ENCODE data around the gene THRAP3. TPM values are rescaled to one million over a fixed set of nuclear protein-coding genes. Genes with fewer than 3 reads are reported as not detected.

The THRAP3 gene
- total and polyA plus RNA-seq, 2 of the 8 experiments (the other 6 are each of a cell fraction or from before 2014, with no cell fraction given) = 40.2 to 183 TPM

- no peak overlapping the region for H4K8ac ChIP-seq (ENCODE audit: extremely low read depth, insufficient read depth, low read length)
- no peak overlapping the region for H3K4me3 ChIP-seq (ENCODE audit: extremely low read depth in 1 of 4, insufficient read depth in 2 of 4, low read depth in 3 of 4, low read length in 4 of 4)
- peaks cover 3% of the 10 kb centered on the region; the same call in 1 of the 2 replicates for H3K23me2 ChIP-seq (ENCODE audit: low read depth, low read length)
- H2BK120ac ChIP-seq (replicated peaks; ENCODE audit: low read depth, low read length) = no peak overlapping the region
- no peak overlapping the region for H3K27ac ChIP-seq (ENCODE audit: low read depth, low read length)
- H3K9me3 ChIP-seq (ENCODE audit: insufficient read depth in 2 of 2, low read depth in 1 of 2, low read length in 1 of 2) = no peaks in the 10 kb centered on the region
- peaks cover 0 to 8% (median 0%) of the 10 kb centered on the region in 4 experiments; a peak in 1 of 8 replicates for H3K36me3 ChIP-seq (ENCODE audit: control insufficient read depth in 2 of 4, insufficient read depth in 4 of 4, low read length in 3 of 4)
- no peaks in the 10 kb centered on the region for H3K27me3 ChIP-seq (replicated peaks in 1 of 4; ENCODE audit: control insufficient read depth in 3 of 4, extremely low read depth in 1 of 4, insufficient read depth in 3 of 4, low read length in 3 of 4)
- 79% methylated on average over 5 of the region's 5 CpGs; no CpG with 5 or more reads in 1 of the 2 experiments for WGBS, 2 experiments (ENCODE audit: extremely low coverage in 1 of 2, insufficient coverage in 1 of 2, insufficient read length in 1 of 2, insufficient replicate concordance in 2 of 2, low coverage in 1 of 2, low lambda C conversion rate in 2 of 2, missing lambda C conversion rate in 1 of 2)
- H3K18ac ChIP-seq (ENCODE audit: extremely low read depth, low read length) = no peak overlapping the region
- TF ChIP-seq, protein P1, sequence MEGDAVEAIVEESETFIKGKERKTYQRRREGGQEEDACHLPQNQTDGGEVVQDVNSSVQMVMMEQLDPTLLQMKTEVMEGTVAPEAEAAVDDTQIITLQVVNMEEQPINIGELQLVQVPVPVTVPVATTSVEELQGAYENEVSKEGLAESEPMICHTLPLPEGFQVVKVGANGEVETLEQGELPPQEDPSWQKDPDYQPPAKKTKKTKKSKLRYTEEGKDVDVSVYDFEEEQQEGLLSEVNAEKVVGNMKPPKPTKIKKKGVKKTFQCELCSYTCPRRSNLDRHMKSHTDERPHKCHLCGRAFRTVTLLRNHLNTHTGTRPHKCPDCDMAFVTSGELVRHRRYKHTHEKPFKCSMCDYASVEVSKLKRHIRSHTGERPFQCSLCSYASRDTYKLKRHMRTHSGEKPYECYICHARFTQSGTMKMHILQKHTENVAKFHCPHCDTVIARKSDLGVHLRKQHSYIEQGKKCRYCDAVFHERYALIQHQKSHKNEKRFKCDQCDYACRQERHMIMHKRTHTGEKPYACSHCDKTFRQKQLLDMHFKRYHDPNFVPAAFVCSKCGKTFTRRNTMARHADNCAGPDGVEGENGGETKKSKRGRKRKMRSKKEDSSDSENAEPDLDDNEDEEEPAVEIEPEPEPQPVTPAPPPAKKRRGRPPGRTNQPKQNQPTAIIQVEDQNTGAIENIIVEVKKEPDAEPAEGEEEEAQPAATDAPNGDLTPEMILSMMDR (IDR thresholded peaks at IDR 0.05; ENCODE audit: control extremely low read depth in 1 of 3, insufficient read depth in 1 of 3, low read depth in 1 of 3, low read length in 3 of 3) = no peak
- TF ChIP-seq SIX5 (IDR thresholded peaks at IDR 0.05; ENCODE audit: low read depth, low read length) (no peak), TCF12 (IDR thresholded peaks at IDR 0.05; ENCODE audit: low read depth, low read length) (no peak), CREB1 (IDR thresholded peaks at IDR 0.05) (no peak), CEBPB (IDR thresholded peaks at IDR 0.05; ENCODE audit: low read depth, low read length) (no peak), GABPA (IDR thresholded peaks at IDR 0.05; ENCODE audit: borderline replicate concordance, insufficient read depth, low read length) (no peak), FOSL1 (IDR thresholded peaks at IDR 0.05; ENCODE audit: insufficient read depth, low read depth, low read length) (no peak), KDM5A (IDR thresholded peaks at IDR 0.05; ENCODE audit: low read length) (no peak)
- H4K5ac ChIP-seq (ENCODE audit: insufficient read length, low read depth, low read length) = no peak overlapping the region
- H3K79me2 ChIP-seq (ENCODE audit: control insufficient read depth in 1 of 2, insufficient read depth in 2 of 2, low read length in 2 of 2) = peaks cover 42 to 96% of the 10 kb centered on the region in 2 experiments
- FAIRE-seq = no peak
- ChIA-PET CTCF (ENCODE audit: partially characterized antibody) (interaction anchor here (0.6 to 1.5 kb wide), 6 partner anchors 9 to 104 kb away, joined by 3 to 6 read pairs (median 3); partner anchors contain the start of gene TRAPPC3), POLR2A (ENCODE audit: partially characterized antibody) (interaction anchor here (1.0 to 3.5 kb wide), 5 partner anchors 9 to 53 kb away, joined by 4 to 24 read pairs (median 8); partner anchors contain the start of genes SH3D21 and THRAP3)
- no peak overlapping the region; a peak in 1 of 7 replicates for H3K9ac ChIP-seq (replicated peaks in 1 of 4; ENCODE audit: extremely low read depth in 1 of 4, low read depth in 3 of 4, low read length in 3 of 4)
- no peak overlapping the region for H3K4ac ChIP-seq (replicated peaks; ENCODE audit: insufficient read length, low read depth, low read length)
- H4K20me1 ChIP-seq (replicated peaks in 1 of 2; ENCODE audit: control insufficient read depth in 1 of 2, insufficient read depth in 2 of 2, low read length in 2 of 2) = peaks cover 26 to 27% of the 10 kb centered on the region in 2 experiments
- no peak overlapping the region for H3K56ac ChIP-seq (replicated peaks; ENCODE audit: insufficient read length, low read depth, low read length)
- H3K79me1 ChIP-seq (ENCODE audit: low read depth, low read length) = peaks cover 12% of the 10 kb centered on the region; the same call in 1 of the 2 replicates
- no peak overlapping the region for H4K91ac ChIP-seq (replicated peaks; ENCODE audit: insufficient read length, low read length)
- no peak overlapping the region for H3K4me2 ChIP-seq (ENCODE audit: insufficient read depth in 1 of 2, low read depth in 2 of 2, low read length in 2 of 2)
- no peak overlapping the region for H2AFZ ChIP-seq (ENCODE audit: low read length)
- H3K4me1 ChIP-seq (replicated peaks in 1 of 4; ENCODE audit: control insufficient read depth in 3 of 4, insufficient read depth in 4 of 4, low read length in 3 of 4) = no peaks in the 10 kb centered on the region
- no peak overlapping the region for H2BK5ac ChIP-seq (ENCODE audit: low read depth, low read length)
- H3K14ac ChIP-seq (ENCODE audit: insufficient read length) = no peak overlapping the region
- H2BK15ac ChIP-seq (ENCODE audit: low read length) = no peak overlapping the region
- H2AK5ac ChIP-seq (ENCODE audit: low read depth, low read length) = no peak overlapping the region
- no peak overlapping the region for H2BK12ac ChIP-seq (ENCODE audit: low read depth, low read length)
- H3K23ac ChIP-seq (ENCODE audit: insufficient read length) = no peak overlapping the region
- DNase-seq (ENCODE audit: low read depth in 1 of 2, low spot score in 2 of 2) = no peak
- no peak overlapping the region for H2BK20ac ChIP-seq (ENCODE audit: low read length)
These were observed 29.1 kb downstream of the THRAP3 start for GRCh38 chr1:36253161-36253862.

All from H1 (cell line).